WTC11 (cell line): ENCODE results near the gene MRC2. TPM values are rescaled to one million over a fixed set of nuclear protein-coding genes. Genes with fewer than 3 reads are reported as not detected.

ENCODE experiments used
- ATAC-seq: fragments of 200-7000 bp; cut with Tn5 transposase; 2 replicates; pipeline ENCODE4 v1.10.0; 2021; ENCODE audit warnings: mild to moderate bottlenecking, moderate library complexity
- CTCF ChIA-PET: fragments of 300-600 bp; sonication (Branson Sonifier 250); formaldehyde crosslinking; loops from one replicate; lab custom pipeline; 2021; ENCODE audit warnings: antibody characterized with exemption; lab: Charles Lee
- POLR2A ChIA-PET: fragments of 350-600 bp; sonication (Branson Sonifier 250); formaldehyde crosslinking; loops from one replicate; lab custom pipeline; 2021; ENCODE audit warnings: antibody characterized with exemption; lab: Charles Lee
- DNase-seq: peaks from one replicate; pipeline ENCODE4 v3.0.0; 2021; ENCODE audit warnings: low spot score
- H3K27ac Mint-ChIP-seq: 2 replicates; pipeline ENCODE4 v1.8.0; 2021; ENCODE audit warnings: mixed read lengths
- H3K27me3 Mint-ChIP-seq: 2 replicates; pipeline ENCODE4 v1.8.0; 2021; ENCODE audit warnings: low read depth, mild to moderate bottlenecking, moderate library complexity, mixed read lengths
- H3K36me3 Mint-ChIP-seq: 2 replicates; pipeline ENCODE4 v1.8.0; 2021; ENCODE audit warnings: mixed read lengths
- H3K4me1 Mint-ChIP-seq: 2 replicates; pipeline ENCODE4 v1.8.0; 2022; ENCODE audit warnings: mixed read lengths
- H3K4me3 Mint-ChIP-seq: 2 replicates; pipeline ENCODE4 v1.8.0; 2021; ENCODE audit warnings: mild to moderate bottlenecking, moderate library complexity, mixed read lengths
- H3K9me3 Mint-ChIP-seq: 2 replicates; pipeline ENCODE4 v1.8.0; 2021; ENCODE audit warnings: mixed read lengths
- CBFB ChIP-seq: sonication (generic); formaldehyde crosslinking; IDR thresholded peaks from 2 replicates; pipeline ENCODE4 v1.8.1; 2022; ENCODE audit warnings: mild to moderate bottlenecking, low read depth, missing genetic modification reagents
- CDX4 ChIP-seq: fragments of 250-450 bp; sonication (Bioruptor Pico); IDR thresholded peaks from 2 replicates; pipeline ENCODE4 v1.9.0; 2021; ENCODE audit warnings: moderate library complexity, mild to moderate bottlenecking, inconsistent platforms, borderline replicate concordance
- E2F1 ChIP-seq: sonication (generic); formaldehyde crosslinking; IDR thresholded peaks from 2 replicates; pipeline ENCODE4 v1.8.0; 2022; ENCODE audit warnings: mild to moderate bottlenecking, missing genetic modification reagents
- EMX1 ChIP-seq: fragments of 250-450 bp; sonication (Bioruptor Pico); IDR thresholded peaks from 2 replicates; pipeline ENCODE4 v1.8.0; 2021; ENCODE audit warnings: mild to moderate bottlenecking
- ERG ChIP-seq: fragments of 250-450 bp; sonication (Bioruptor Pico); IDR thresholded peaks from 2 replicates; pipeline ENCODE4 v1.8.0; 2021; ENCODE audit warnings: mild to moderate bottlenecking
- FOXJ3 ChIP-seq: sonication (generic); formaldehyde crosslinking; IDR thresholded peaks from 2 replicates; pipeline ENCODE4 v1.9.0; 2021; ENCODE audit warnings: missing genetic modification reagents, mild to moderate bottlenecking, borderline replicate concordance
- FOXK1 ChIP-seq: sonication (generic); formaldehyde crosslinking; IDR thresholded peaks from 2 replicates; pipeline ENCODE4 v1.8.0; 2022; ENCODE audit warnings: mild to moderate bottlenecking, moderate library complexity, missing genetic modification reagents
- GTF2I ChIP-seq: fragments of 250-450 bp; sonication (Bioruptor Pico); conservative IDR thresholded peaks from 2 replicates; pipeline ENCODE4 v1.4.0; 2021; ENCODE audit warnings: mild to moderate bottlenecking
- IRF2 ChIP-seq: sonication (generic); formaldehyde crosslinking; IDR thresholded peaks from 2 replicates; pipeline ENCODE4 v1.8.0; 2022; ENCODE audit warnings: low read depth, missing genetic modification reagents, borderline replicate concordance
- PRDM15 ChIP-seq: sonication (generic); formaldehyde crosslinking; IDR thresholded peaks from 2 replicates; pipeline ENCODE4 v1.8.0; 2022; ENCODE audit warnings: missing genetic modification reagents
- SMAD4 ChIP-seq: sonication (generic); formaldehyde crosslinking; IDR thresholded peaks from 2 replicates; pipeline ENCODE4 v1.8.0; 2022; ENCODE audit warnings: mild to moderate bottlenecking, missing genetic modification reagents
- ZBTB21 ChIP-seq: sonication (generic); formaldehyde crosslinking; IDR thresholded peaks from 2 replicates; pipeline ENCODE4 v1.8.1; 2023; ENCODE audit warnings: mild to moderate bottlenecking, missing genetic modification reagents, borderline replicate concordance
- ZNF121 ChIP-seq: sonication (generic); formaldehyde crosslinking; IDR thresholded peaks from 2 replicates; pipeline ENCODE4 v1.8.0; 2023; ENCODE audit warnings: missing genetic modification reagents
- ZNF416 ChIP-seq: fragments of 250-450 bp; sonication (Bioruptor Pico); IDR thresholded peaks from 2 replicates; pipeline ENCODE4 v1.9.0; 2021; ENCODE audit warnings: mild to moderate bottlenecking, inconsistent platforms
- total RNA-seq: library from RNA; stranded (reverse); gene quantifications from 3 replicates; pipeline ENCODE4 v1.2.3, GENCODE V29; 2021

The MRC2 gene
- total RNA-seq, 1 experiment from 2014 or later, result 35.3 TPM

- TF ChIP-seq CDX4, result no peak
- no peak for TF ChIP-seq IRF2
- no peak for TF ChIP-seq E2F1 (CRISPR knock-in tag)
- TF ChIP-seq ZNF121 (CRISPR knock-in tag), result no peak
- TF ChIP-seq PRDM15 (CRISPR knock-in tag), result no peak
- TF ChIP-seq FOXJ3 (CRISPR knock-in tag), result no peak
- TF ChIP-seq SMAD4 (CRISPR knock-in tag), result no peak
- no peak for TF ChIP-seq GTF2I
- no peak for TF ChIP-seq ZNF416
- no peak for TF ChIP-seq EMX1 (CRISPR knock-in tag)
Observed at GRCh38 chr17:62680541-62681052, 53.1 kb downstream of the MRC2 start (continued).

- POLR2A ChIA-PET, result no interaction called here
- no peak overlapping the region; the same call in 1 of the 2 replicates for H3K27ac Mint-ChIP-seq
- peaks cover 23% of the 10 kb centered on the region for H3K36me3 Mint-ChIP-seq
- H3K4me3 Mint-ChIP-seq, result no peak overlapping the region
- no peaks in the 10 kb centered on the region for H3K4me1 Mint-ChIP-seq
- CTCF ChIA-PET, result interaction anchor here (0.7 to 0.9 kb wide), 2 partner anchors 9 to 10 kb away, joined by 3 read pairs; no protein-coding TSS in a partner anchor
- H3K27me3 Mint-ChIP-seq, result no peaks in the 10 kb centered on the region
- DNase-seq (no peak), ATAC-seq (no peak)
- H3K9me3 Mint-ChIP-seq, result peaks cover 18% of the 10 kb centered on the region
- TF ChIP-seq ERG (CRISPR knock-in tag) (no peak), ZBTB21 (CRISPR knock-in tag) (no peak)
- TF ChIP-seq, all 79 proteins: peak for 0
Observed at GRCh38 chr17:62681061-62681938, 53.8 kb downstream of the MRC2 start.

- Mint-ChIP-seq H3K36me3 (peaks cover 28% of the 10 kb centered on the region), H3K27ac (no peak overlapping the region; the same call in 1 of the 2 replicates), H3K4me1 (no peaks in the 10 kb centered on the region), H3K27me3 (no peaks in the 10 kb centered on the region), H3K9me3 (peaks cover 22% of the 10 kb centered on the region), H3K4me3 (no peak overlapping the region)
- TF ChIP-seq PRDM15 (CRISPR knock-in tag) (no peak), FOXK1 (no peak), CBFB (CRISPR knock-in tag) (no peak)
- ChIA-PET POLR2A (no interaction called here), CTCF (interaction anchor here (0.7 to 0.9 kb wide), 2 partner anchors 10 kb away, joined by 3 read pairs; no protein-coding TSS in a partner anchor)
- ATAC-seq (no peak), DNase-seq (no peak)
Observed at GRCh38 chr17:62681939-62682381, 54.5 kb downstream of the MRC2 start.
